KG1 (cell line): ENCODE measurements around the gene KDM3B.

Experiments
- DNase-seq: peaks from one replicate; lab custom pipeline; 2025; lab: John Stamatoyannopoulos, UW

KDM3B gene

DNA sequence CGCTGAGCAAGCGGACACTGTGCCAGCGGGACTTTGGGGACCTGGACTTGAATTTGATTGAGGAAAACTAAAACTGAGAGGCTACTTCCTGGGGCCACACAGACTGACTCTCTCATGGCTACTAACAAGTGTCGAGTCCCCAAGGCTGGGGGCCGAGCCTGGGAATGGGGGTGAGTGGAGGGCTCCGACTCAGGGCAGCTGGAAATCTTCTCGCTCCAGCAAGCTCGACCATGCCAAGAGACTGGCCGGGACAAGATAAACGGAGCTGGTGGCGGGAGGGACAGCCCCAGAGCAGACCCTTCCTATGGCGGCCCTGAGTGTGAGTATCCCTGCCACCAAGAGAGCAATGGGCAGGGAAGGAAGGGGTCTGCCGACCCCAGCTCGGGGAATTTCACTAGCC is 5.6 kb upstream of the KDM3B start:
- no peak for DNase-seq

DNA sequence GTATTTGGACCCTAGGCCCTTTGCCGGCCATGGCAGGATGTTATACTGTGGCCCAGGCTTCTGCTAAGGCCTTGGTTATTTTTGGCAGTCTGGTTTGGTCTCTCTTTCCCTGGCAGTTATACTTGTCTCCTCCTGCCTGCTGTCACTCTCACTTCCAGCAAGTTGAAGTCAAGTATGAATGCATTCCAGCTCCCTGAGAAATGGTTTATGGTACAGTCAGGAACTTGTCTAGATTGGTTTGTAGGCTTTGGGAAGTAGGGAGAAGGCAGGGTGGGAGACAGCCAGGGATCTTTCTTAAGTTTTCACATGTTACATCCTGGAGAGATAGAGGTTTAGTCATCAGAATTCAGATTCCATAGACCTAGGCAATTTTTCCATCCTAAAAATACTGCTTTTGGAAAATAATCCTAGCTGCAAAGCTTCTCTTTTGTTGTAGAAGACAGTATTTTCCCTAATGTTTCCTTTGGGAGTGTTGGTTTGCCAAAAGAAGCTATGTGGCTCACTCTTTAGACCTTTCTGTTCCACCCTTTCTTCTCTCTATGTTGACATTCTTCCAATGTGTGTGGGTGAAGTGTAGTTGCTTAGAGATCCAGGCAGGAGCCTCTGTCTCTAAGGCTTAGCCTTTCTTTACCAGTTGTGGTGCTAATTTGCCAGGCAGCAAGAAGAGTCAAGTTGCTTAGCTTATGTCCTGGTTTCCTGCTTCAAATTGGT is 2.5 kb upstream of the KDM3B start:
- DNase-seq: no peak

DNA sequence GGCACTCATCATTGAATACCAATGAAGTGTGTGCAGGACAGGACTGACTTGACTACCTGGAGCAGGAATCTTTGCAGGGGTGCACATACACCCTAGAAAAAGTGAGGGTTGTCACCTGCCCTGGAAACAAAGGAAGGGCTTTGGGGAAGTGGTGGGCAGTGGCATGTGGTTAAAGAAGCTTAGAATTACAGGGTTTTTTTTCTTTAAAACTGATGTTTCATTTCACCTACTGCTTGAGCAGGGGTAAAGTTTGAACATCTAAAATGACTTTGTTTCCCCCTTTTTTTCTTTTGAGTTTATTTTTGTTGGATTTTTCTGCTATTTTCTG is 2.0 kb upstream of the KDM3B start:
- no peak for DNase-seq

DNA sequence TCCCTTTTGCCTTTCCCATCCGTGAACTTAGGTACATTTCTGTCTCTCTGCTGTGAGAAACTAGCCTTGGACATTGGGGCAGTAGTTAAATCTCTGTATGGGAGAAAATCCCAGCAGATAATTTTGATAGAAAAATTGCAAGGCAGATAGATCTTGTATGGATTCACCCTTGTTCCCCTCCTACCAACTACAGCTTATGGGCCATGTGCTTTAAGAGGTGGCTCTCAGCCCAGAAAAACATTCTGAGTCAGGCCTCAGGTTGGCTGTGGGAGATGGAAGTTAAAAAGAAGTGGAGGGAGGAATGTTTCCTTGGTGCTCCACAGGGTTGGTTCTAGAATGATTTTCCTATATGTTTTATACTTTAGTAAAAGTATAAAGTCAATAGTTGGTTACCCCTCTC is 1.4 kb upstream of the KDM3B start:
- no peak for DNase-seq

DNA sequence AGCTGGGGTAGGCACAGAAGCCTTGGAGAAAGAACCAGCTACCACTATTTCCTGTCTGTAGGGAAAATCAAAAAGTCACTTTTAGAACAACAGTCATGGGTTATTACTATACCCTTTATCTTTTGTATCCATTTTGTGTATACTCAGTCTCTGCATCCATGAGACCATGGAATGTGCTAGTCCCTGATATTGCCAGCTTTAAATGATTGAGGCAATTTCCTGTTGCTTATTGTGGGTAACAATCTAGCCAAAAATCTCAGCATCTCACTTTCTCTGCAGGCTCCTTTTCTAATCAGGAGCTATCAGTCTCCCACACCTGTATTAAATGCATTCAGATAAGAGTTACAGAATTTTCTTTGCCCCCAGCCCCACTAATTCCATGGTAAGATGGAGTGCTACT is 968 bp upstream of the KDM3B start:
- DNase-seq: no peak

DNA sequence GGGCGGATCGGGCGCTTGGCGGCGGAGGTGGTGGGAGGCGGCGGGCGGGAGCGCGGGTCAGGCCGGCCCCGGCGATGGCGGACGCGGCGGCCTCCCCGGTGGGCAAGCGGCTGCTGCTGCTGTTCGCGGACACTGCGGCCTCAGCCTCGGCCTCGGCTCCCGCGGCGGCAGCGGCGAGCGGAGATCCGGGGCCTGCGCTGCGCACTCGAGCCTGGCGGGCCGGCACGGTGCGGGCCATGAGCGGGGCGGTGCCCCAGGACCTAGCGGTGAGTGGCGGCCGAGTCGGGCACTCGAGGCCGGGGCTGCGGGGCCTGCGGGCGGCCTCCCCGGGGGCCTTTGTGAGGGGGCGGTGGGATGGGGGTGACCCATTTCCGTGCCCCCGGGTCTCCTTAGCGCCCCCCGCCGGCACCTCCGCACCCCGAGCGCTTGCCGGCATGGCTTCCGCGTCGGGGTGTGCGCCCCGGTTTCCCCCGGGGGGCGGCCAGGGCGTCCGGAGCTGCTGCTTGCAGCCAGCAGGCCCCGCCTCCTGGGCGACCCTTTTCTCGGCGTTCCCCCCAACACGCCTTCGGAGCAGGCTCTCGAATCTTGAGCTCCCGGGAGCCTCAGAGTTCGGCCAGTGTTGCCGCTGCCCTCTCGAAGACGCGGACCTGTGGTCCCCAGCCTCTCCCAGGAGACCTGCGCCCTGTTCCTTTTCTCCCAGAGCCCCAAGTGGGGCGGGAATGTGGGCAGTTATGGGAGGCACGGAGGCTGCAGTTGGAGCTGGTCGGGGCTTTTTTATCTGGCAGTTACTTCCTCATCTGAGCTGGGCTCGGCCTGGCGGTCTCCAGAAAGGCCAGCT is 456 bp downstream of the KDM3B start:
- DNase-seq: no peak

DNA sequence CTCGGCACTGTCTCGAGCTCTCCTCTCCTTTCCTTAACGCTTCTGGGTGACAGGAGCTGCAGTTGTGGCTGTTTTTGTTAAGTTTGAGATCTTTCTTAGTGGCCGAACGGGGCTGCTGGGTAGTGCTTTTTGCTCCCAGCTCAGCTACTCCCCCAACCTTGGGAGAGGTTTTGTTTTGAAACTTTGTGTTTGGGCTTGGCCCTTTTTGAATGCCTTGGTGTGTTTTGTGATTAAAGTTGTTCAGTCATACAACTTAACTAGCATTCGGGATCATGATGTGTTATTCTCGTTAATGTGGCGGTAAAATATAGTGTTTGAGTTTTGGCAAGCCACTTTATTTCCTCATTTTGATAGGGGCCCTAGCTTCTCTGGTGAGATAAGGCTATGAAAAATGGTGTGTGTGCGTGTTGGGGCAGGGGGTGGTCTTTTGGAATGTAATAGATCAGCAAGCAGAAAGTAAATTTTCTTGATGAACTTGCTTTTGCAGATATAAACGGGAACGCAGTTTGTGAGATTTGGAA is 1.1 kb downstream of the KDM3B start:
- DNase-seq: no peak

DNA sequence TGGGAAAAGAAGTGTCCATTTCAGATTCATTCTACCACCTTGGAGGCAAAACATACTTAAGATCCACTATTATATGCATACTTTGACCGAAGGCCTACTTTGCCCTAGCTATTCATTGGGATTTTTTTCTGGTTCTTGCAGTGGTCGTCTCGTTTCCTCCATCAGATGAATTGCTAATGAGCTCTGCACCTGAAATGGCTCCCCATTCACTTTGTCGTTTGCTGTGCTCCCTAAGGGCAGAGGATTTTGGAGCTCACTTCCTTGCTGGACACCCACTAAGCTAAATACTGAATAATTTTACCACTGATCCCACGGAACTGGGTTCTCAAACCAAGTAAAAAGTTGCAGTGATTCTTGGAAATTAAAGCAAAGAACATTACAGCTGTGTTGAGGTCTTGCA is 1.9 kb downstream of the KDM3B start:
- DNase-seq: no peak

DNA sequence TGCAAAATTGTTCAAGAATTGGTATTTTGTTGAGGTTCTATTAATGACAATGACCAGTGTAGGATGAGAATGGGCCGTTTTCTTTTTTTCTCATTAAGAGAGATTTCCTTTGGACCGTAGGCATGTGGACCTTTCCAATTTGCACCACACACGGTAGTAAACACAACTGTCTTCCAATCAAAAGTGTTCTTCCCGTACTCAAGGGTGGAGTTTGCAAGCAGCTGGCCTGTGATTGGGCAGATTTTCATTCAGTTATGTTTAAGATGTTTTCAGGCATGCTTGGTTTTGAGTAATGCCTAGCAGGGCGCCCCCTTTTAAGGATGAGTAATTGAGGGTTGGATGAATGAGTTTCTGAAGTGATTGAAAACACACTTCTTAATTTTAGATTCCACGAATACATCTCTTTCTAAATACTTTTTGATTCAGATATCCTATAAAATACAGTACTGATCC is 2.5 kb downstream of the KDM3B start:
- no peak for DNase-seq

DNA sequence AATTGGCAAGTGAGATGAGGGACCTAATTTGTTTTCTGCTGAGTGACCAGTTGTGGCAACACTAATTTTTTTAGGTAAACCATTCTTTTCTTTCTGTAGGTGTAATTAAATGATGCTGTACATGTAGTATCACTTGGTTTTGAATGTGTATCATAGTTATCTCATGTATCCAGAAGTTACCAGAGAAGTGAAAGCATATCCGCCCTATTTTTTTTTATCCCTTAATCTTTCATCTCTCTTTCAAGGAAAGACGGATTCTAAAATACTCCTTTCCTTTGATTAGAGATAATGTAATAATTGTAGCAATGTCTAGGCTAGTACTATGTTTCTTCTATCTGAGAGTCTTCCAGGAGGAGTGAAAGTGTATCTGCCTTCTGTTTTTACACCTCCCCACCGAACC is 7.1 kb downstream of the KDM3B start:
- no peak for DNase-seq

DNA sequence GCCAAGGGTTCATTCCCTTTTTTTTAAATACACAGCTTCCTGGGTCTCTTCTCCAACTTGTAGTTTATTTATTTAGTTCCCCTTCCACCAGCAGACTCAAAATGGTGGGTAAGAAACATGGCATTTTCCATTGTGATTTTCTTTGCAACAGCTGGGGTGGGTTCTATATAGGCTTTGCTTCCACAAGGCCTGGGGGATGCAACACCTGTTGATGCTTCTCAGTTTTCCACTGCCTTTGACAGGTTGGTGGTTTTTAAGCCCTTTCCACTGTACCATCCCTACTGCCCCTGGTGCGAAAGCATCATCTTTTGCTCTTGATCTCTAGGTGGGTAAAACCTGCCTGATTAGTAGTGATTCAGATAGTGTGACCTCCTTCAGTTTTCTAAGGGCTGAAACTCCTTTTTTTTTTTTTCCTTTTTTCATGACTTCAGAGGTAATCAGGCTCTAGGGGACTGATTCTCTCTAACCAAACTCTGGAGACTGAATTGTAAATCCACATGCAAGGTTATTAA is 8.5 kb downstream of the KDM3B start:
- DNase-seq: no peak

DNA sequence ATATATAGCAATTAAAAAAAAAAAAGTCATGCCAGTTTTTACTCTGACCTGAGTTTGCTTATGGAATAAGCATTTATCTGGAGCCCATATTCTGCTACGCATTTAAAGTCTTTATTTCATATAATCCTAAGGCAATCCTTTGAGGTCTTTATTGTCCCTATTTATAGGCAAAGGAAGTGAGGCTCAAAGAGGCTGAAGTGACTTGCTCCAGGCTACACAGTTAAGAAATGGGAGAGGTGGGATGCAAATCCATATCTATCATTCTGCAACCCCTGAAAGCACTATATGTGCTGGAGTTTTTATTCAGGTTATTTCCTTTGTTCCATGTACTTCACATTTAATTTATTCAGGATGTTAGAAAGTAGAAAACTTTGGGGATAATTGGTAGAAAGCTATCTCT is 12.1 kb downstream of the KDM3B start:
- no peak for DNase-seq

DNA sequence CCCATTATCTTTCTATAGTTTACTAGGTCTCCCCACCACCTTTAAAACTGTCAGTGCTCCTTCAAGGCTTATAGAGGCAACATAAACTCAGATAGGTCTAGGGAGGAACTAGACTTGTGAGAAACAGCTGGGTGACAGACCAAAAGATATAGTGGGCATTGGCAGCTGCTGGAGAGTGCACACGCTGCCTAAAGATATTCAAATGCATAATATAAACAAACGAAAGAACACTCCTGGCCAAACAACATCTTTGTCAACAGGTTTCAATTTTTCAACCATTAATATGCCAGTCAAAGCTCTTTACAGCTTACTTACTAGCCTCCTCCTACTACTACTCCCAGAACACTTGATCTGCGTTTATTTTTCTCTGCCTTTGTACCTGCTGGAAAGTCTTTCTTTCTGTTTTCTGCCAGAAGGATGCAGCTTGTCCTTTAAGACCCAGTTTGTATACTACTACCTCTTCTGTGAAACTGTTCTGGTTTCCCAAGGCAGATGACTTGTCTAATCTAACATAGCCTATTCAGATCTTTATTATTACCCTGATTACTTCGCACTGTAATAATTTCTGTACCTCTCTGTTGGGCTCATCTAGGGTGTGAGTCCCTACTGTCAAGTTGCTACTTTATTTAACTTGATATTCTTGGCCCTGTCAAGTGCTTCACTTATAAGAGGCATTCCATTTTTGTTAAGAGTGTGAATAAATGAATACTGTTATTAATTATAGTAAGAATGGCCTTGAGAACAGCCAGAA is 14.3 kb downstream of the KDM3B start:
- DNase-seq: no peak

DNA sequence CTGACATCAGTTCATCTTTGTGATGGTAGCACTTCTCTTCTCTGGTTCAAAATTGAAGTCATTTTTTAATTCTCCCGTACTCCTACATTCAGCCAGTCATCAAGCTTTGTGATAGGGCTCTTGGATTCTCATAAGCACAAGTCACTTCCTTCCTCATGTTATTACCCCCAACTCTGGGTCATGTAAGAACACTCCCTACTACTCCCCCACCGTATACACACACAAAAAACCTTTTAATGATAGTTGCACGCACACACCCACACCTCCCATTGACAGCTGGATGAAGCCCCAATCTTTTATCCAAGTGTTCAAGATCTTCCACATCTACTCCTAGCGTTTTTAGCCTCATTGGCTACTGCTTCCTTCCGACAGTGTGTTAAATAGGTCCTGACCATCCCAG is 16.8 kb downstream of the KDM3B start:
- no peak for DNase-seq

DNA sequence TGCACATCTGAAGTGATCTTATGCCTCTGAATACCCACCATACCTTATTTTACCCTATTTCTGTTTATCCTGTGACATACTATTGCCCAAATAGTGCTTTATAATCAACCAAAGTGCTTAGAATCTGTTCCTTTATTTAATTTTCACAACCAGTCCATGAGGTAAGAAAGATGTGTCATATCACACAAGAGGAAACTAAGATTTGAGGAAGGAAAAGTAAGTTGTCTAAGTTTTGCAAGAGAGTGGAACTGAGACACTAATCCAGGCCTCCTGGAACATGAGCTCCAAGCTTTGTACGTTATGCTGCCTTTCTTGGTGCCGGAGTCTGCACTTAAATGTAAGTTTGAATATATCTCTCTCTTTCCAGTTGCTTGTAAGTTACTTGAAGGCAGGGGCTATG is 17.2 kb downstream of the KDM3B start:
- DNase-seq: no peak

DNA sequence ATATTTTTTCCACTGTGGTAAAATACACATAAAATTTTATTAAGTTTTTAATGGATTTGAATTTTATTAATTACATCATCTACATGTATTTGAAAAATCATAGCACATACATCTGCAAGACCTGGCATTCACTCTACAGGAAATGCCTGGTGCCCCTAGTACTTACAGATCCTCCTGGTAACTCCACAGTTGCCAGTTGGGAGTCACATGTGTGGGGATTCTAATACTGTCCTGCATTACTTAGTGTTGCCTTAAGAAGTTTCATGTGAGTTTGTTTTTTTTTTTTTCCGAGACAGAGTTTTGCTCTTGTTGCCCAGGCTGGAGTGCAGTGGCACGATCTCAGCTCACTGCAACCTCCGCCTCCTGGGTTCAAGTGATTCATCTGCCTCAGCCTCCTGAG is 18.1 kb downstream of the KDM3B start:
- no peak for DNase-seq

DNA sequence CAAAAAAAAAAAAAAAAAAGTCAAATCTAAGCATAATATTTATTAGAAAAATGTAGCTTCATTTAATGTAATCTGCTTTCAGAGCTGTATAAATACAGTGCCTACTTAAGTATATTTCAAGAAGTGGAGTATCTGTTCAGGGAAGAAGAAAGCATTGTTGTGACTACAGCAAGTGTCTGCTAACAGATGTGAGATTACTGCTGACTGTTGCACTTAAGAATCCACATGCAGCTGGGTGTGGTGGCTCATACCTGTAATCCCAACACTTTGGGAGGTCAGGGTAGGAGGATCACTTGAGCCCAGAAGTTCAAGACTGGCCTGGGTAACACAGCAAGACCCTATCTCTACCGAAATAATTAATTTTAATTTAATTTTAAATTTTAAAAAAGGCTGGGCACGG is 19.0 kb downstream of the KDM3B start:
- DNase-seq: no peak

DNA sequence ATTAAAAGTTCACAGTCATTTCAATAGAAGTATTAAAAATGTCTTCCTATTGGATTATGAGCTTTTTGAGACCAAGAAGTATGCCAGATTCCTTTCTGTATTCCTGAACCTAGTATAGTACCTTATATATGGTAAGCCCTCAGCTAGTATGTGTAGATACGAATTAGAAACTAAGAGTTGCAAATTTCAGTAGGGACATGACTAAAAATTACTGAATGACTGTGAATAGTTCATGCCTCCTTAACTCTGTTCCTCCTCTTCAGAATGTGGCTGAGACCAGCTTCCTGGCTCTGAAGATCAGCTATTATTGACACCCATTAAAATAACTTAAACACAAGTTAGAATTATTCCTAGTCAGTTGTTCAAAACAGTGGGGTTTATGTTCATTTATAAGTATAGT is 19.7 kb downstream of the KDM3B start:
- DNase-seq: no peak

DNA sequence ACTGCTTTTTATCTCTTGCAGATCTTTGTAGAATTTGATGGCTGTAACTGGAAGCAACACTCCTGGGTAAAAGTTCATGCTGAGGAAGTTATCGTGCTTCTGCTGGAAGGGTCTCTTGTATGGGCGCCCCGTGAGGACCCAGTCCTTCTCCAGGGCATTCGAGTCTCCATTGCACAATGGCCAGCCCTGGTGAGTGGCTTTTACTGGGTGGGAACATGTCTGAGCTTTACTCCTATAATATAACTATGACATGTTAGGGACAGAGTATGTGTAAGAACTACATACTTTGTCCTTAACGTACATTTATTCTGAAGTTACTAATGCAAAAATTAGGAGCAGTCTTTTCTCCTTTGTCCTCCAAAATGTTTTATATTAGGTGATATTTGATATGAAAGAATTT is 20.2 kb downstream of the KDM3B start:
- DNase-seq: no peak

DNA sequence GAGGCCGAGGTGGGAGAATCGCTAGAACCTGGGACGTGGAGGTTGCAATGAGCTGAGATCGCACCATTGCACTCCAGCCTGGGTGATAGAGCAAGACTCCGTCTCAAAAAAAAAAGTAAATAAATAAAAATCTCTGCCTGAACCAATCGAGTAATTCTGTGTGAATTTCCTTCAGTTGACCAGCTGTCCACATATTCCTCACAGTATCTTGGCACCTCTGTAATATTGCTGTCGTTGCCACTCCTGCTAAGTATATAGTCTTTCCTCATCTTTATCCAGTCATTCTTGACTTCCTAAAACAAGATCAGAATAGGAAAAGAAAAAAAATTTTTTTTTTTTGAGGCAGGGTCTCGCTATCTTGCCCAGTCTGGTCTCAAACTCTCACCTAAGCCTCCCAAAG is 29.9 kb downstream of the KDM3B start:
- DNase-seq: no peak

DNA sequence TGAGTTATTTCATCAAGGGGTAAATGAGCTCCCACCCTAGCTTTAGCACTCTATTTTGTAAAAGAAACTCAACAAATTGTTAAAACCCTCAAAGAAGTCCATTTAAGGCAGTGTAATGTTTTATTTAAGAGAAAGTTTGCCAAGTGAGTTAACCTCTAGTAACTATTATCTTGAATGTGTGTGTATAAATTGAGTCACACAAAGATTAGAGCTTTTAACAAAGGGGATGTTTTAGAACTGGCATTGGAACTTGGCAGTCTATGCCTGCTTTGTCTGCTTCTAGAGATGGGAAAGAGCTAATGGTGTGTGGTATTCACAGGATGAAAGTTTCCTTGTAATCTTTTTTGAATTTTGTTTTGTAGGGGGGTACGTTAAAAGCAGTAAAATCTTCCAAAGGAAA is 33.2 kb downstream of the KDM3B start:
- no peak for DNase-seq

DNA sequence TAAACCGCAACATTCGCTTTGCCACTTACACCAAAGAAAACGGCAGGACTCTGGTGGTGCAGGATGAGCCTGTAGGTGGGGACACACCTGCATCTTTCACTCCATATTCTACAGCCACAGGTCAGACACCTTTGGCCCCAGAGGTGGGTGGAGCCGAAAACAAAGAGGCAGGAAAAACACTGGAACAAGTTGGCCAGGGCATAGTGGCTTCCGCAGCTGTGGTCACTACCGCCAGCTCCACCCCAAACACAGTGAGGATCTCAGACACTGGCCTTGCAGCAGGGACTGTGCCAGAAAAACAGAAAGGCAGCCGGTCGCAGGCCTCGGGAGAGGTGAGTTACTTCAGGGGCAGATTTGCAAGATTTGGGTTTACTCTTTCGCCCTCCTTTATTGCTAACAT is 33.8 kb downstream of the KDM3B start:
- no peak for DNase-seq

DNA sequence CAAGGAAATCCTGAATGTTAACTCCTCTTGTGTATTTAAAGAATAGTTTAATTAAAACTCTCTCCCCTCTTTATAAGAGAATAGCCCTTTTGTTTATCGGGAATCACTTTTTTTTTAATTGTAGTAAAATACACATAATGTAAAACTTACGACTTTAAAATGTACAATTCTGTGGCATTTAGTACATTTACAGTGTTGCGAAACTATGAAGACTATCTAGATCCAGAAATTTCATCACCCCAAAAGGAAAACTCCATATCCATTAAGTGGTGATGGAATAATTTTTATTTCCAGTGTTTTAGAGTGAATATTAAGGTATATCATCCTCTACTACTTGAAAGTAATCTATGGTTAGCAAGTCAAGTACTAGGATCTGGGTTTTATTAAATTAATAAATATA is 36.8 kb downstream of the KDM3B start:
- DNase-seq: no peak
